ENCODE results near the gene BANK1.

Gene BANK1

GRCh38 chr4:101865501-101866062, 75.1 kb downstream of the BANK1 start:
- H3K27me3 ChIP-seq (ENCODE audit: insufficient read depth, low read depth, severe bottlenecking), result no peaks in the 10 kb centered on the region
- no peak overlapping the region for H3K4me3 ChIP-seq (ENCODE audit: low read depth, low read length)

GRCh38 chr4:101870874-101871273, 80.3 kb downstream of the BANK1 start:
- no peak for DNase-seq

More at GRCh38 chr4:101865501-101866062, 75.1 kb downstream of the BANK1 start:
- H3K9me3 ChIP-seq (ENCODE audit: severe bottlenecking), result no peaks in the 10 kb centered on the region
- H3K36me3 ChIP-seq, result no peaks in the 10 kb centered on the region
- no peak for TF ChIP-seq CTCF (IDR thresholded peaks at IDR 0.05; ENCODE audit: low read depth, low read length)
- no peak overlapping the region for H3K27ac ChIP-seq
- DNase-seq, result no peak

GRCh38 chr4:101871962-101872676, 81.6 kb downstream of the BANK1 start:
- no peak overlapping the region for H3K27ac ChIP-seq
- no peak for TF ChIP-seq CTCF (IDR thresholded peaks at IDR 0.05; ENCODE audit: low read depth, low read length)
- H3K36me3 ChIP-seq, result no peaks in the 10 kb centered on the region
- no peaks in the 10 kb centered on the region for H3K9me3 ChIP-seq (ENCODE audit: severe bottlenecking)
- no peak for DNase-seq
- no peaks in the 10 kb centered on the region for H3K27me3 ChIP-seq (ENCODE audit: insufficient read depth, low read depth, severe bottlenecking)
- H3K4me3 ChIP-seq (ENCODE audit: low read depth, low read length), result no peak overlapping the region

More at GRCh38 chr4:101870874-101871273, 80.3 kb downstream of the BANK1 start:
- Histone ChIP-seq H3K27ac (no peak overlapping the region), H3K36me3 (no peaks in the 10 kb centered on the region), H3K4me3 (ENCODE audit: low read depth, low read length) (no peak overlapping the region), H3K27me3 (ENCODE audit: insufficient read depth, low read depth, severe bottlenecking) (no peaks in the 10 kb centered on the region), H3K9me3 (ENCODE audit: severe bottlenecking) (no peaks in the 10 kb centered on the region)
- no peak for TF ChIP-seq CTCF (IDR thresholded peaks at IDR 0.05; ENCODE audit: low read depth, low read length)

GRCh38 chr4:101885574-101885973, 95.0 kb downstream of the BANK1 start:
- TF ChIP-seq CTCF (IDR thresholded peaks at IDR 0.05; ENCODE audit: low read depth, low read length), result no peak
- no peak for DNase-seq
- H3K36me3 ChIP-seq, result no peaks in the 10 kb centered on the region
- H3K27ac ChIP-seq, result no peak overlapping the region
- H3K4me3 ChIP-seq (ENCODE audit: low read depth, low read length), result no peak overlapping the region
- no peaks in the 10 kb centered on the region for H3K27me3 ChIP-seq (ENCODE audit: insufficient read depth, low read depth, severe bottlenecking)
- H3K9me3 ChIP-seq (ENCODE audit: severe bottlenecking), result no peaks in the 10 kb centered on the region

- DNase-seq, result no peak
Measured at GRCh38 chr4:101886826-101887225, 96.3 kb downstream of the BANK1 start.

More at GRCh38 chr4:101886826-101887225, 96.3 kb downstream of the BANK1 start:
- no peak for TF ChIP-seq CTCF (IDR thresholded peaks at IDR 0.05; ENCODE audit: low read depth, low read length)
- Histone ChIP-seq H3K36me3 (no peaks in the 10 kb centered on the region), H3K9me3 (ENCODE audit: severe bottlenecking) (no peaks in the 10 kb centered on the region), H3K27ac (no peak overlapping the region), H3K4me3 (ENCODE audit: low read depth, low read length) (no peak overlapping the region), H3K27me3 (ENCODE audit: insufficient read depth, low read depth, severe bottlenecking) (no peaks in the 10 kb centered on the region)

Data from WERI-Rb-1 (cell line).